HEK293 (cell line): Measurements from ENCODE around the gene ROR2.

Experiments used
- CTCF ChIA-PET: fragments of 350-600 bp; formaldehyde crosslinking; extraction: SDS; loops from one replicate; lab custom pipeline; 2021; ENCODE audit warnings: antibody characterized with exemption; lab: Yijun Ruan, JAX
- POLR2A ChIA-PET: fragments of 300-600 bp; formaldehyde crosslinking; extraction: SDS; loops from one replicate; lab custom pipeline; 2020; ENCODE audit warnings: antibody characterized with exemption, inconsistent platforms; lab: Yijun Ruan, JAX
- H3K27ac ChIP-seq: fragments of 200-500 bp; sonication (Bioruptor generic); 2 replicates; pipeline ENCODE4 v1.5.1; 2014; ENCODE audit warnings: low read depth, low read length, control low read depth, inconsistent platforms; ENCODE audit errors: extremely low read depth
- H3K36me3 ChIP-seq, 2 experiments: fragments of 200-500 bp in 1 of 2; sonication (Bioruptor generic) in 1 of 2; 1 replicate in 1 of 2; 2 replicates in 1 of 2; pipeline ENCODE4 v1.5.1; 2014 to 2017; ENCODE audit warnings: inconsistent platforms in 2 of 2, low read length in 2 of 2; ENCODE audit not compliant: control insufficient read depth in 2 of 2, insufficient read depth in 1 of 2
- H3K4me1 ChIP-seq: fragments of 200-500 bp; sonication (Bioruptor generic); 2 replicates; pipeline ENCODE4 v1.5.1; 2014; ENCODE audit warnings: mild to moderate bottlenecking, low read length, inconsistent platforms; ENCODE audit not compliant: control insufficient read depth, insufficient read depth
- H3K4me3 ChIP-seq: 2 replicates; pipeline ENCODE4 v1.5.1; 2011; ENCODE audit warnings: low read depth, mild to moderate bottlenecking, control low read depth, low read length, moderate library complexity
- H3K9me3 ChIP-seq: fragments of 200-500 bp; sonication (Bioruptor generic); 2 replicates; pipeline ENCODE4 v1.5.1; 2014; ENCODE audit warnings: low read depth, low read length, inconsistent platforms; ENCODE audit not compliant: control insufficient read depth, insufficient read depth
- EGR2 ChIP-seq: fragments of 450-650 bp; formaldehyde crosslinking; IDR thresholded peaks from 2 replicates; pipeline ENCODE4 v1.5.1; 2016; ENCODE audit warnings: low read depth, missing biosample characterization, missing genetic modification characterization
- HOXD13 ChIP-seq: sonication (generic); formaldehyde crosslinking; IDR thresholded peaks from 2 replicates; pipeline ENCODE4 v1.8.0; 2022; ENCODE audit warnings: missing genetic modification reagents, borderline replicate concordance
- KLF8 ChIP-seq: fragments of 450-650 bp; formaldehyde crosslinking; IDR thresholded peaks from 2 replicates; pipeline ENCODE4 v1.5.1; 2016; ENCODE audit warnings: missing biosample characterization, missing genetic modification characterization
- MZF1 ChIP-seq: fragments of 450-650 bp; formaldehyde crosslinking; IDR thresholded peaks from 2 replicates; pipeline ENCODE4 v1.5.1; 2017; ENCODE audit warnings: missing biosample characterization, missing genetic modification characterization, borderline replicate concordance
- RBAK ChIP-seq: fragments of 450-650 bp; formaldehyde crosslinking; IDR thresholded peaks from 2 replicates; pipeline ENCODE4 v1.5.1; 2016; ENCODE audit warnings: missing biosample characterization, missing genetic modification characterization
- SALL2 ChIP-seq: fragments of 450-650 bp; formaldehyde crosslinking; IDR thresholded peaks from 2 replicates; pipeline ENCODE4 v1.5.0; 2017; ENCODE audit warnings: missing biosample characterization, mild to moderate bottlenecking, missing genetic modification characterization, borderline replicate concordance
- TRIM28 ChIP-seq: IDR thresholded peaks from 2 replicates; pipeline ENCODE4 v1.6.1; 2011; ENCODE audit warnings: low read length, control low read depth, borderline replicate concordance
- ZFP3 ChIP-seq: fragments of 450-650 bp; formaldehyde crosslinking; IDR thresholded peaks from 2 replicates; pipeline ENCODE4 v1.5.1; 2016; ENCODE audit warnings: low read depth, missing biosample characterization, missing genetic modification characterization
- ZIC2 ChIP-seq: fragments of 450-650 bp; formaldehyde crosslinking; IDR thresholded peaks from 2 replicates; pipeline ENCODE4 v1.5.1; 2016; ENCODE audit warnings: missing biosample characterization, missing genetic modification characterization
- ZNF155 ChIP-seq: fragments of 450-650 bp; formaldehyde crosslinking; IDR thresholded peaks from 2 replicates; pipeline ENCODE4 v1.5.1; 2016; ENCODE audit warnings: missing biosample characterization, missing genetic modification characterization
- ZNF202 ChIP-seq: fragments of 450-650 bp; formaldehyde crosslinking; IDR thresholded peaks from 2 replicates; pipeline ENCODE4 v1.5.1; 2016; ENCODE audit warnings: missing biosample characterization, missing genetic modification characterization, borderline replicate concordance
- ZNF544 ChIP-seq: fragments of 450-650 bp; formaldehyde crosslinking; IDR thresholded peaks from 2 replicates; pipeline ENCODE4 v1.5.0; 2017; ENCODE audit warnings: missing biosample characterization, missing genetic modification characterization
- ZNF585B ChIP-seq: fragments of 450-650 bp; formaldehyde crosslinking; IDR thresholded peaks from 2 replicates; pipeline ENCODE4 v1.5.1; 2016; ENCODE audit warnings: missing biosample characterization, missing genetic modification characterization
- ZNF621 ChIP-seq: fragments of 450-650 bp; formaldehyde crosslinking; IDR thresholded peaks from 2 replicates; pipeline ENCODE4 v1.5.1; 2017; ENCODE audit warnings: missing biosample characterization, missing genetic modification characterization
- ZNF654 ChIP-seq: fragments of 450-650 bp; formaldehyde crosslinking; IDR thresholded peaks from 2 replicates; pipeline ENCODE4 v1.5.1; 2016; ENCODE audit warnings: low read depth, missing biosample characterization, missing genetic modification characterization
- ZNF658 ChIP-seq: fragments of 450-650 bp; formaldehyde crosslinking; IDR thresholded peaks from 2 replicates; pipeline ENCODE4; 2016; ENCODE audit warnings: missing biosample characterization, missing genetic modification characterization
- ZNF707 ChIP-seq: fragments of 450-650 bp; formaldehyde crosslinking; IDR thresholded peaks from 2 replicates; pipeline ENCODE4 v1.5.1; 2016; ENCODE audit warnings: missing biosample characterization, missing genetic modification characterization
- ZNF747 ChIP-seq: fragments of 450-650 bp; formaldehyde crosslinking; IDR thresholded peaks from 2 replicates; pipeline ENCODE4 v1.5.1; 2016; ENCODE audit warnings: missing biosample characterization, missing genetic modification characterization
- ZNF792 ChIP-seq: fragments of 450-650 bp; formaldehyde crosslinking; IDR thresholded peaks from 2 replicates; pipeline ENCODE4 v1.5.1; 2016; ENCODE audit warnings: missing biosample characterization, missing genetic modification characterization
- TF ChIP-seq, protein P1 (sequence below): fragments of 450-650 bp; formaldehyde crosslinking; IDR thresholded peaks from 2 replicates; pipeline ENCODE4 v1.5.1; 2017; ENCODE audit warnings: missing biosample characterization, missing genetic modification characterization
- TF ChIP-seq, protein P2 (sequence below): fragments of 450-650 bp; formaldehyde crosslinking; conservative IDR thresholded peaks from 2 replicates; pipeline ENCODE4 v1.5.1; 2016; ENCODE audit warnings: low read depth, missing biosample characterization, missing genetic modification characterization
- TF ChIP-seq, protein P3 (sequence below): fragments of 450-650 bp; formaldehyde crosslinking; IDR thresholded peaks from 2 replicates; pipeline ENCODE4 v1.5.1; 2017; ENCODE audit warnings: missing biosample characterization, mild to moderate bottlenecking, missing genetic modification characterization, moderate library complexity
- TF ChIP-seq, protein P4 (sequence below): fragments of 450-650 bp; formaldehyde crosslinking; IDR thresholded peaks from 2 replicates; pipeline ENCODE4 v1.5.1; 2017; ENCODE audit warnings: missing biosample characterization, missing genetic modification characterization
- TF ChIP-seq, protein P5 (sequence below): fragments of 450-650 bp; formaldehyde crosslinking; IDR thresholded peaks from 2 replicates; pipeline ENCODE4 v1.5.1; 2016; ENCODE audit warnings: missing biosample characterization, missing genetic modification characterization

Gene ROR2

DNA sequence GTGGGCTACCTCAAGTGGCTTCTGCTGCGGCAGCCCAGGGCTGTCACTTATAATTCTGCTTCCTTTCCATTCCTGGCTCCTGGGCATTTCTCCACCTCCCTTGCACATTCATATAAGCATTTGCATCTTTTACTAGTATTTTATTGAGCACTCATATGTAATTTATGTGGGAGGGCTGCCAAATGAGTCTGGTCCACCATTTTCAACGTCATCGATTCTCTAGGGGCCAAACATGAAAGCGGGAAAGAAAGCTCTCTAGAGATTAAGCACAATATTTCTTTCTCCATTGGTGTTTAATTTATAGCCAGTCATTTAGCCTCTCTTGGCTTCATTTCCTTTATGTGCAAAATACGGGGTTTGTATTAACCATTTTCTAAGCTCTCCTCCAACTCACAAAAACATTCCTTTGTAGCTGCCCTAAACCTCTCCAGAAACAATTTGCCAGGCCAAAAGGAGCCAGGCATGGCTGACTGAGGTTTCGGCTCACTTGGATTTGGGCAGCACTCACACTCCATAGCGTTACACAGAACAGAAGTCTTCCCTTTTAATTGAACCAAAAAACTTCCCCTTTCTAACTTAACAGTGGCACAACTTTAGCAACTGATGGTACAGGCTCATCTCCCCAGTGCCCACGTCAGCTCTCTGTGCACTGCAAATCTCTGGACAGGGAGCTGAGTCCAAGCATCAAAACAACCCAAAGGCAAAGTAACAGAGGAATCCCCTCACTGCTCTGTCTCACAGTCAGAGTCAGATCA lies 183.5 kb downstream of the ROR2 start:
- H3K4me1 ChIP-seq, result no peaks in the 10 kb centered on the region
- H3K27ac ChIP-seq, result no peak overlapping the region
- POLR2A ChIA-PET, result no interaction called here
- TF ChIP-seq RBAK (tag by site-specific recombination) (no peak), SALL2 (no peak), ZNF654 (tag by site-specific recombination) (no peak), EGR2 (tag by site-specific recombination) (no peak), ZNF585B (tag by site-specific recombination) (no peak), ZNF621 (tag by site-specific recombination) (no peak), ZNF658 (tag by site-specific recombination) (no peak), HOXD13 (no peak), ZFP3 (tag by site-specific recombination) (no peak), ZNF707 (tag by site-specific recombination) (no peak), KLF8 (no peak), TRIM28 (no peak)
- TF ChIP-seq, protein P1, sequence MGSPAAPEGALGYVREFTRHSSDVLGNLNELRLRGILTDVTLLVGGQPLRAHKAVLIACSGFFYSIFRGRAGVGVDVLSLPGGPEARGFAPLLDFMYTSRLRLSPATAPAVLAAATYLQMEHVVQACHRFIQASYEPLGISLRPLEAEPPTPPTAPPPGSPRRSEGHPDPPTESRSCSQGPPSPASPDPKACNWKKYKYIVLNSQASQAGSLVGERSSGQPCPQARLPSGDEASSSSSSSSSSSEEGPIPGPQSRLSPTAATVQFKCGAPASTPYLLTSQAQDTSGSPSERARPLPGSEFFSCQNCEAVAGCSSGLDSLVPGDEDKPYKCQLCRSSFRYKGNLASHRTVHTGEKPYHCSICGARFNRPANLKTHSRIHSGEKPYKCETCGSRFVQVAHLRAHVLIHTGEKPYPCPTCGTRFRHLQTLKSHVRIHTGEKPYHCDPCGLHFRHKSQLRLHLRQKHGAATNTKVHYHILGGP, result no peak
- TF ChIP-seq, protein P2, sequence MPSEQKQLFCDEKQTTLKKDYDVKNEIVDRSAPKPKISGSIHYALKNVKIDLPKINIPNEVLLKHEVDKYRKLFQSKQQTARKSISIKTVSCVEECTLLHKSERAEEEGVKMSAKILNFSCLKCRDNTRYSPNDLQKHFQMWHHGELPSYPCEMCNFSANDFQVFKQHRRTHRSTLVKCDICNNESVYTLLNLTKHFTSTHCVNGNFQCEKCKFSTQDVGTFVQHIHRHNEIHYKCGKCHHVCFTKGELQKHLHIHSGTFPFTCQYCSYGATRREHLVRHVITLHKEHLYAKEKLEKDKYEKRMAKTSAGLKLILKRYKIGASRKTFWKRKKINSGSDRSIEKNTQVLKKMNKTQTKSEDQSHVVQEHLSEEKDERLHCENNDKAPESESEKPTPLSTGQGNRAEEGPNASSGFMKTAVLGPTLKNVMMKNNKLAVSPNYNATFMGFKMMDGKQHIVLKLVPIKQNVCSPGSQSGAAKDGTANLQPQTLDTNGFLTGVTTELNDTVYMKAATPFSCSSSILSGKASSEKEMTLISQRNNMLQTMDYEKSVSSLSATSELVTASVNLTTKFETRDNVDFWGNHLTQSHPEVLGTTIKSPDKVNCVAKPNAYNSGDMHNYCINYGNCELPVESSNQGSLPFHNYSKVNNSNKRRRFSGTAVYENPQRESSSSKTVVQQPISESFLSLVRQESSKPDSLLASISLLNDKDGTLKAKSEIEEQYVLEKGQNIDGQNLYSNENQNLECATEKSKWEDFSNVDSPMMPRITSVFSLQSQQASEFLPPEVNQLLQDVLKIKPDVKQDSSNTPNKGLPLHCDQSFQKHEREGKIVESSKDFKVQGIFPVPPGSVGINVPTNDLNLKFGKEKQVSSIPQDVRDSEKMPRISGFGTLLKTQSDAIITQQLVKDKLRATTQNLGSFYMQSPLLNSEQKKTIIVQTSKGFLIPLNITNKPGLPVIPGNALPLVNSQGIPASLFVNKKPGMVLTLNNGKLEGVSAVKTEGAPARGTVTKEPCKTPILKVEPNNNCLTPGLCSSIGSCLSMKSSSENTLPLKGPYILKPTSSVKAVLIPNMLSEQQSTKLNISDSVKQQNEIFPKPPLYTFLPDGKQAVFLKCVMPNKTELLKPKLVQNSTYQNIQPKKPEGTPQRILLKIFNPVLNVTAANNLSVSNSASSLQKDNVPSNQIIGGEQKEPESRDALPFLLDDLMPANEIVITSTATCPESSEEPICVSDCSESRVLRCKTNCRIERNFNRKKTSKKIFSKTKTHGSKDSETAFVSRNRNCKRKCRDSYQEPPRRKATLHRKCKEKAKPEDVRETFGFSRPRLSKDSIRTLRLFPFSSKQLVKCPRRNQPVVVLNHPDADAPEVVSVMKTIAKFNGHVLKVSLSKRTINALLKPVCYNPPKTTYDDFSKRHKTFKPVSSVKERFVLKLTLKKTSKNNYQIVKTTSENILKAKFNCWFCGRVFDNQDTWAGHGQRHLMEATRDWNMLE (tag by site-specific recombination), result no peak
- TF ChIP-seq, protein P3, sequence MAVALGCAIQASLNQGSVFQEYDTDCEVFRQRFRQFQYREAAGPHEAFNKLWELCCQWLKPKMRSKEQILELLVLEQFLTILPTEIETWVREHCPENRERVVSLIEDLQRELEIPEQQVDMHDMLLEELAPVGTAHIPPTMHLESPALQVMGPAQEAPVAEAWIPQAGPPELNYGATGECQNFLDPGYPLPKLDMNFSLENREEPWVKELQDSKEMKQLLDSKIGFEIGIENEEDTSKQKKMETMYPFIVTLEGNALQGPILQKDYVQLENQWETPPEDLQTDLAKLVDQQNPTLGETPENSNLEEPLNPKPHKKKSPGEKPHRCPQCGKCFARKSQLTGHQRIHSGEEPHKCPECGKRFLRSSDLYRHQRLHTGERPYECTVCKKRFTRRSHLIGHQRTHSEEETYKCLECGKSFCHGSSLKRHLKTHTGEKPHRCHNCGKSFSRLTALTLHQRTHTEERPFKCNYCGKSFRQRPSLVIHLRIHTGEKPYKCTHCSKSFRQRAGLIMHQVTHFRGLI (tag by site-specific recombination), result no peak
- CTCF ChIA-PET, result interaction anchor here (1.2 to 2.5 kb wide), 4 partner anchors 8 to 99 kb away, joined by 3 to 9 read pairs (median 6); no protein-coding TSS in a partner anchor
- no peaks in the 10 kb centered on the region for H3K9me3 ChIP-seq
- no peaks in the 10 kb centered on the region for H3K36me3 ChIP-seq
- no peak overlapping the region for H3K4me3 ChIP-seq

DNA sequence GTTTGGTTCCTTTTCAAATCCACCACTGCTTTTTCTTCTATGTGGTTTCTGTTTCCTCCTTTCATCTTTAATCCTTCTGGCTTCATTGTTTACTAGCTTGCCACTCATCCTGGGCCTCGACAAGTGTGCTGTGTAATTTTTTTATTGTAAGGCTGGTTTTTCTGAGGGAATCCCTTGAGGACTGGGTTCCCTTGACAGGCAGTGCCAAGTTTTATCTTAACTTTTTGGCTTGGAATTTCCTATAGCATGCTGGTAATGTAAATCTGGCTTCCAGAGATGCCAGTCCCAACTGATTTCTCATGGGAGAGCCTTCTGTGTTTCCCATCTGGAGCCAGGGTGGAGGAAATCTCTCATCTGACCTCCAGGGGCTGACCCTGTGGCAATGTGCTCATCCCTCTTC lies 184.7 kb downstream of the ROR2 start:
- CTCF ChIA-PET, result interaction anchor here (1.0 to 2.5 kb wide), 3 partner anchors 10 to 373 kb away, joined by 3 to 9 read pairs (median 3); no protein-coding TSS in a partner anchor
- H3K9me3 ChIP-seq, result no peaks in the 10 kb centered on the region
- H3K27ac ChIP-seq, result no peak overlapping the region
- no peak overlapping the region for H3K4me3 ChIP-seq
- POLR2A ChIA-PET, result no interaction called here
- H3K36me3 ChIP-seq, result no peaks in the 10 kb centered on the region
- no peaks in the 10 kb centered on the region for H3K4me1 ChIP-seq
- TF ChIP-seq, protein P4, sequence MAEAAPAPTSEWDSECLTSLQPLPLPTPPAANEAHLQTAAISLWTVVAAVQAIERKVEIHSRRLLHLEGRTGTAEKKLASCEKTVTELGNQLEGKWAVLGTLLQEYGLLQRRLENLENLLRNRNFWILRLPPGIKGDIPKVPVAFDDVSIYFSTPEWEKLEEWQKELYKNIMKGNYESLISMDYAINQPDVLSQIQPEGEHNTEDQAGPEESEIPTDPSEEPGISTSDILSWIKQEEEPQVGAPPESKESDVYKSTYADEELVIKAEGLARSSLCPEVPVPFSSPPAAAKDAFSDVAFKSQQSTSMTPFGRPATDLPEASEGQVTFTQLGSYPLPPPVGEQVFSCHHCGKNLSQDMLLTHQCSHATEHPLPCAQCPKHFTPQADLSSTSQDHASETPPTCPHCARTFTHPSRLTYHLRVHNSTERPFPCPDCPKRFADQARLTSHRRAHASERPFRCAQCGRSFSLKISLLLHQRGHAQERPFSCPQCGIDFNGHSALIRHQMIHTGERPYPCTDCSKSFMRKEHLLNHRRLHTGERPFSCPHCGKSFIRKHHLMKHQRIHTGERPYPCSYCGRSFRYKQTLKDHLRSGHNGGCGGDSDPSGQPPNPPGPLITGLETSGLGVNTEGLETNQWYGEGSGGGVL (tag by site-specific recombination), result no peak
- TF ChIP-seq ZNF658 (tag by site-specific recombination) (no peak), ZNF792 (tag by site-specific recombination) (no peak), ZNF155 (no peak), ZIC2 (tag by site-specific recombination) (no peak), ZNF202 (tag by site-specific recombination) (no peak), ZNF747 (tag by site-specific recombination) (no peak), ZNF544 (tag by site-specific recombination) (no peak), MZF1 (tag by site-specific recombination) (no peak)
- TF ChIP-seq, protein P5, sequence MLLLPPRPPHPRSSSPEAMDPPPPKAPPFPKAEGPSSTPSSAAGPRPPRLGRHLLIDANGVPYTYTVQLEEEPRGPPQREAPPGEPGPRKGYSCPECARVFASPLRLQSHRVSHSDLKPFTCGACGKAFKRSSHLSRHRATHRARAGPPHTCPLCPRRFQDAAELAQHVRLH, result no peak
